ENCODE measurements around the gene XKR3.
"Not testable (repeated sequence)": the region's sequence is repeated elsewhere in the genome, so short reads cannot be mapped to it uniquely, and the experiment has no call there.

The XKR3 gene

GRCh38 chr22:16804882-16805281 lies 20.3 kb downstream of the XKR3 start:
- DNase-seq = no peak

GRCh38 chr22:16803255-16803917 lies 21.8 kb downstream of the XKR3 start:
- no peak for DNase-seq

DNA sequence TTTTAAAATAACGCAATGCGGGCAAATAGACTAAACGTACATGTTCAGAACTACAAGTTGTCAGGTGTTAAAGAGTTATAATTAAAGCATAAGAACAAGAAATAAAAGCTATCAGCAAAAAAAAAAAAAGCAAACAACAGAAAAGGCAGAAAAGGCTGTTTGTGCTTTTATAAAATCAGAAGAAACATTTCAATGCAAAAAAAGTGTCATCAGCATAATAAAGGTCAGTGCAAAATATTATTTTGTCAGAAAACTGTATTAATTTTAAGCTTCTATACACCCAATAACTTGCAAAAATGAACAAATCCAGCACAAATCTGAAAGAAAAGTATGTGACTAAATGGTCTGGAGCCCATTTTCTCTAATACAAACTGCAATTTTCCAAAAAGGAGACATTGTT lies 23.6 kb downstream of the XKR3 start:
- no peak for DNase-seq

DNA sequence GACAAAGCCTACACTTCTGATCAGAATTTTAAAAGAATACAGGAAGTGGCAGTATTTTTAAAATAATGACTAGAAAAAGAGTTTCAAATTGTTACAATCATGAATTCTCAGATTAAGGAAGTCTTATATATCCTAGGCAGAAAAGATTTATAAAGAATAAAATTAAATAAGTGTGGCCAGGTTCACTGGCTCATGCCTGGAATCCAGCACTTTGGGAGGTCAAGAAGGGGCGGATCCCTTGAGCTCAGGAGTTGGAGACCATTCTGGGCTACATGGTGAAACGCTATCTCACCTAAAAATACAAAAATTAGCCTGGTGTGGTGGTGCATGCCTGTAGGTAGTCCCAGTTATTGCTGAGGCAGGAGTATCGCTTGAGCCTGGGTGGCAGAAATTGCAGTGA lies 24.1 kb downstream of the XKR3 start:
- no peak for DNase-seq

DNA sequence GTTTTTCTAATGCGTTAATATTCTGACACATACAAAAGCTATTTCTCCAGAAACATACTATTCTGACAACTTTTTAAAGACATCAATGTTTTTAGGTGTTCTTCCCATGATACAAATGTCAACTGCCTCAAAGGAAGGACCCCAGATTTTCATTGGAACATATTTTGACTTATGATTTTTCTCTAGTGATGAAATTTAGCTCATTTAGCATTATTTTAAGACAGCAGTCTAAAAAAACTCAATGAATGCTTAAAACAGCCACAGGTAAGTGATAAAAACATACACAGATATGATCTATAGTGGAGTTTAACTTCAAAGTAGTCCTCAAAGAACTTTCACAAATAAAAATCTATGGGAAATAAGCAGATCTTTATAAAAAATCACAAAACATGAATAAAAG lies 24.9 kb downstream of the XKR3 start:
- DNase-seq = no peak

DNA sequence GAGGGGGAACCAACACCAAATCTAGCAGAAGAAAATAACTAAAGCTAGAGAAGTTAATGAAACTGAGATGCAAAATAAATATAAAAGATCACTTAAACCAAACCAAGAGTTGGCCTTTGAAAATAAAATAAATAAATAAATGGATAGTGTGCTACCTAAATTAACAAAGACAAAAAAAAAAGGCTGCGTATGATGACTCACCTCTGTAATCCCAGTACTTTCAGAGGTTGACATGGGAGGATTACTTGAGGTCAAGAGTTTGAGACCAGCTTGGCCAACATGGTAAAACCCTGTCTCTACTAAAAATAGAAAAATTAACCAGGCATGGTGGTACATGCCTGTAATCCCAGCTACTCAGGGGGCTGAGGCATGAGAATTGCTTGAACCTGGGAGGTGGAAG lies 29.7 kb downstream of the XKR3 start:
- DNase-seq = not testable (repeated sequence)

DNA sequence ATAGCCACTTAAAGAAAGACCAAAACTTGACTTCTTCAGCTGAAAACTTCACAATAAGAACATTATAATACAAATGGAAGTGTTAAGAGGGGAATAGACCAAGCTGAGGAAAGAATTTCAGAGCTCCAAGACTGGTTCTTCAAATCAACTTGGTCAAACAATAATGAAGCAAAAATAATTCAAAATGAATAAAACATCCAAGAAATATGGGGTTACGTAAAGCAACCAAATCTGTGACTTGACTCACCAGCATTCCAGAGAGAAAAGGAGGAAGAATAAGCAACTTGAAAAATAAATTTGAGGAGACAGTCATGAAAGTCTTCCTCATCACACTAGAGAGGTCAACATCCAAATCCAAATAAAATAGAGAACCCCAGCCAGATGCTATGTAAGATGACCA lies 31.4 kb downstream of the XKR3 start:
- DNase-seq = no peak

- no peak for DNase-seq
Observed at GRCh38 chr22:16789860-16790493, 35.2 kb downstream of the XKR3 start.

GRCh38 chr22:16783930-16784354 lies 41.3 kb downstream of the XKR3 start:
- no peak for DNase-seq

GRCh38 chr22:16783453-16783852 lies 41.8 kb downstream of the XKR3 start:
- no peak for DNase-seq

GRCh38 chr22:16781764-16782329 lies 43.4 kb downstream of the XKR3 start:
- DNase-seq = no peak

DNA sequence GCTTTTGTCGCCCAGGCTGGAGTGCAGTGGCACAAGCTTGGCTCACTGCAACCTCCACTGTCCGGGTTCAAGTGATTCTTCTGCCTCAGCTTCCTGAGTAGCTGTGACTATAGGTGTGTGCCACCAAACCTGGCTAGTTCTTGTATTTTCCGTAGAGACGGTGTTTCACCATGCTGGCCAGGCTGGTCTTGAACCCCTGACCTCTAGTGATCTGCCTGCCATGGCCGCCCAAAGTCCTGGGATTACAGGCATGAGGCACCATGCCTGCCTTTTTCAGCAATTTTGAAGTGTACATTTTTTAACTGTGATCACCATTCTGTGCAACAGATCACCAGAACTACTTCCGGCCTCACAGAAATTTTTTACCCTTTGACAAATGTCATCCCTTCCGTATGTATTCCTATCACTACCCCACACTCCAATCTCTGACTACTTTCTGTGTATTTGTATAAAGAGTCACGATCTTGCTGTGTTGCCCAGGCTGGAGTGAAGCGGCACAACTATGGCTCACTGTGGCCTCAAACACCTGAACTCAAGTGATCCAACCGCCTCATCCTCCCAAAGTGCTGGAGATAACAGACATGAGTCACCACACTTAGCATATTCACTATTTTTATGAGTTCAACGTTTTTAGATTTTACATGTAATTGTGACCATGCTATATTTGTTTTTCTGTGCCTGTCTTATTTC lies 44.0 kb downstream of the XKR3 start:
- DNase-seq = no peak

- no peak for DNase-seq
Observed at GRCh38 chr22:16777284-16777924, 47.8 kb downstream of the XKR3 start.

DNA sequence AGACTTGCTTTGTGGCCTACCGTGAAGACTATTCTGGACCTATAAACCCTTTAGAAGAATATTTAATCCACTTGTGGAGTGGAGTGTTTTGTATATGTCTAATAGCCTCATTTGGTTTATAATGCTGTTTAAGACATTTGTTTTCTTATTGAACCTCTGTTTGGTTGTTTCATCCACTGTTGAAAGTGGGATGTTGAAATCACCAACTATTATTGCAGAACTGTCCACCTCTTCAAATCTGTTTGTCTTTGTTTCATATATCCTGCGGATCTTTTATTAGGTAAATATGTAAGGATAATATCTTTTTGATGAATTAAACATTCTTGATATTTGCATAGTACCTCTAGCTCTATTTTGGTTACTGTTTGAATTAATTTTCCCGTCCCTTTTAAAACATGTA lies 49.1 kb downstream of the XKR3 start:
- DNase-seq = no peak

DNA sequence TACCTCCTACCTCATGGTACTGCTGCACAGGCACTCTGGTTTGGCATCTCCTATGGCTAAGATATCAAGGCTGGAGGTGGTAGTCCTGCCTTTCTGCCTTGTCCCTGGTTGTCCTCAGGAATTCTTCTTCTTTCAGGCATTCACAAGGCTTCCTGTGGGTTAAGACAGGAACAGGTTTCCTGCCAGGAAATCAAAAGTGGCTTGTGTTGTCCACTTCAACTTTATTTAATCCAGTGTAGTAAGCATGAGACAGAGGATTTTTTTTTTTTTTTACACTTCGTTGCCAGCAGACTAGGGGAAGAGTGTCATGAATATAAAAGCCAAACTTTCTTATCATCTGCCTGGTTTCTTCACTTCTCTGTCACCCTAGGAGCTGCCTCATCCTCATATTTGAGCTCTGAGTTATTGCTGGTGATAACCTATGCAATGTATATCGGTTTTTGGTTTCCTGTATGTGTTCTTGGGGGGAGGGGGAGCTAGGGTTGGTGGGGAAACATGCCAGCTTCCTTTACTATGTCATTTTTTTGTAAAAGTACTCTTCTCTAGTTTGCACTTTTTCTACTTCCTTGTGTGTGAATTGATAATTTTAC lies 50.2 kb downstream of the XKR3 start:
- DNase-seq = no peak

DNA sequence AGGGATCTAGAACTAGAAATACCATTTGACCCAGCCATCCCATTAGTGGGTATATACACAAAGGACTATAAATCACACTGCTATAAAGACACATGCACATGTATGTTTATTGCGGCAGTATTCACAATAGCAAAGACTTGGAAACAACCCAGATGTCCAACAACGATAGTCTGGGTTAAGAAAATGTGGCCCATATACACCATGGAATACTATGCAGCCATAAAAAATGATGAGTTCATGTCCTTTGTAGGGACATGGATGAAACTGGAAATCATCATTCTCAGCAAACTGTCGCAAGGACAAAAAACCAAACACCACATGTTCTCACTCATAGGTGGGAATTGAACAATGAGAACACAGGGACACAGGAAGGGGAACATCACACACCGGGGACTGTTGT lies 53.6 kb downstream of the XKR3 start:
- not testable (repeated sequence) for DNase-seq

GRCh38 chr22:16767927-16768326 lies 57.3 kb downstream of the XKR3 start:
- DNase-seq = not testable (repeated sequence)

- DNase-seq = not testable (repeated sequence)
Observed at GRCh38 chr22:16762224-16762623, 63.0 kb downstream of the XKR3 start.

GRCh38 chr22:16760416-16760815 lies 64.8 kb downstream of the XKR3 start:
- DNase-seq = not testable (repeated sequence)

- not testable (repeated sequence) for DNase-seq
Observed at GRCh38 chr22:16749282-16749681, 75.9 kb downstream of the XKR3 start.

GRCh38 chr22:16748160-16748929 lies 76.9 kb downstream of the XKR3 start:
- DNase-seq = not testable (repeated sequence)

Measured in NK-92 treated with Interleukin-12 subunit alpha and Interleukin-12 subunit beta, amount 100 ng/mL, for 24 hours (cell line).